Transverse colon (tissue), 4 donors: Measurements from ENCODE around the gene MYOZ2. TPM values are rescaled to one million over a fixed set of nuclear protein-coding genes. Genes with fewer than 3 reads are reported as not detected.
A peak's percentile ranks its signal among the peaks of the same experiment; 100 is the strongest.

Source experiments
- DNase-seq: peaks from one replicate; pipeline ENCODE4 v3.0.0-alpha.2; 2019
- H3K27ac ChIP-seq, 4 donors: fragments of 200-600 bp; sonication (generic); 2 replicates each; pipeline ENCODE4 v1.5.1; 2016 to 2018; ENCODE audit warnings: inconsistent platforms in 4 of 4
- H3K27me3 ChIP-seq: fragments of 200-600 bp; sonication (generic); 2 replicates; pipeline ENCODE4 v1.5.1; 2017; ENCODE audit warnings: inconsistent platforms
- H3K36me3 ChIP-seq, 4 donors: fragments of 200-600 bp; sonication (generic); 2 replicates each; pipeline ENCODE4 v1.5.1; 2017 to 2019; ENCODE audit warnings: inconsistent platforms in 4 of 4
- H3K4me1 ChIP-seq, 4 donors: fragments of 200-600 bp; sonication (generic); 2 replicates each; pipeline ENCODE4 v1.5.1; 2017 to 2020; ENCODE audit warnings: inconsistent platforms in 4 of 4
- H3K4me3 ChIP-seq, 4 donors: fragments of 200-600 bp; sonication (generic); 1 replicate in 1 of 4; 2 replicates in 3 of 4; pipeline versions ENCODE4 v1.5.1 to v1.6.1; 2017 to 2019; ENCODE audit warnings: inconsistent platforms in 4 of 4
- H3K9me3 ChIP-seq, 2 donors: fragments of 200-600 bp; sonication (generic); 2 replicates each; pipeline ENCODE4 v1.5.1; 2017 to 2019; ENCODE audit warnings: inconsistent platforms in 2 of 2
- EP300 ChIP-seq: sonication (generic); formaldehyde crosslinking; IDR thresholded peaks from one replicate; pipeline ENCODE4 v1.6.1; 2017; ENCODE audit warnings: antibody characterized with exemption, low read depth
- POLR2A ChIP-seq: fragments of 450-650 bp; IDR thresholded peaks from one replicate; pipeline ENCODE4 v1.6.1; 2016; ENCODE audit warnings: antibody characterized with exemption, mild to moderate bottlenecking, moderate library complexity
- POLR2AphosphoS5 ChIP-seq, 3 donors: sonication (generic); formaldehyde crosslinking; IDR thresholded peaks; one replicate each; pipeline ENCODE4 v1.6.1; 2016; ENCODE audit warnings: antibody characterized with exemption in 3 of 3
- WGBS, 2 donors: methylation state at CpG; one replicate each; pipeline ENCODE4 v1.1.5; 2018; ENCODE audit warnings: low coverage in 1 of 2; 5-methylcytosine and 5-hydroxymethylcytosine counted together
- in situ Hi-C, 4 donors: fragments of 200-750 bp; cut with MboI; loops; one replicate each; pipeline versions ENCODE4 v1.15.0 to v1.15.1; 2017; ENCODE audit warnings: low sequenced_read_pairs in 3 of 4, low pct_ligation_motif_present in 1 of 4, low pct_unique_long_range_greater_than_20kb in 1 of 4
- intact Hi-C: fragments of 100-400 bp; cut with DNase I; formaldehyde crosslinking; loops from one replicate; pipeline ENCODE4 v1.15.1; 2023; ENCODE audit warnings: low total_unique reads
- total RNA-seq, 4 donors: library from RNA; depleted of rRNA; stranded (reverse); fragments of >200 nt; gene quantifications; one replicate each; pipeline ENCODE4 v1.1.0, GENCODE V29; 2016
- TF ChIP-seq, protein P1 (sequence below), 5 experiments: fragments of 200-600 bp in 3 of 5; fragments of 450-650 bp in 2 of 5; sonication (generic) in 3 of 5; IDR thresholded peaks; 1 replicate in 2 of 5; 2 replicates in 3 of 5; pipeline ENCODE4 v1.5.1; 2016 to 2017; ENCODE audit warnings: antibody characterized with exemption in 5 of 5, inconsistent platforms in 3 of 5, mild to moderate bottlenecking in 2 of 5, moderate library complexity in 1 of 5

The MYOZ2 gene
- total RNA-seq, result under 1 TPM in 2 of 4 donors, not detected in 2; 0.27 to 0.32 TPM

DNA sequence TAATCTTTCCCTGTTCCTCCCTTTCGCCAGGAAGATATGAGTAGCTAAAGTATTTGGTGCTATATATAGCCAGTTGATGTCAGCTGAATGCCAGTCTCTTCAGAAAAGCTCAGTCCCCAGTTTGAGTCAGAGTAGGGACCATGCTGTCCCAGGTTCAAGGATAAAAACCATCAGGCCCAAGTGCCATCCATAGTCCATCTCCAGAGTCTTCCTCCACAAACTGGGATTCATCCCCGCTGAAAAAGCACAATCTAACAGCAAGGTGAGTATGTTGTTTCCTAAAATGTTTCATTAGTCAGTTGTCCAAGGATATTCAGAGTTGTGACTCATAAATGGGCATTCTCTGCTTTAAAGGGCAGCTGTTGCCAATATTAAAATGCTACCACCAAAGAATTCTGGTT, at the start of gene MYOZ2:
TSS of gene MYOZ2 (plus strand) at position 112 of the 401 bp plus-strand sequence. CDS start 694 bp downstream, outside the sequence.
- in situ Hi-C loops, result no loop called here
- Histone ChIP-seq H3K9me3 (no peaks in the 10 kb centered on the region), H3K4me3 (no peak within 1 kb of the TSS), H3K27ac (no peak within 1 kb of the TSS), H3K27me3 (no peaks in the 10 kb centered on the region), H3K4me1 (peaks cover 0 to 14% (median 5%) of the 10 kb centered on the region in 4 donors), H3K36me3 (no peaks in the 10 kb centered on the region)
- 89% methylated on average over 2 of the region's 2 CpGs; no CpG with 5 or more reads in 1 of the 2 donors for WGBS, 2 donors
- intact Hi-C loops, result no loop called here
- TF ChIP-seq POLR2AphosphoS5 (IDR thresholded peaks at IDR 0.05) (no peak), EP300 (no peak), POLR2A (no peak)
- TF ChIP-seq, protein P1, sequence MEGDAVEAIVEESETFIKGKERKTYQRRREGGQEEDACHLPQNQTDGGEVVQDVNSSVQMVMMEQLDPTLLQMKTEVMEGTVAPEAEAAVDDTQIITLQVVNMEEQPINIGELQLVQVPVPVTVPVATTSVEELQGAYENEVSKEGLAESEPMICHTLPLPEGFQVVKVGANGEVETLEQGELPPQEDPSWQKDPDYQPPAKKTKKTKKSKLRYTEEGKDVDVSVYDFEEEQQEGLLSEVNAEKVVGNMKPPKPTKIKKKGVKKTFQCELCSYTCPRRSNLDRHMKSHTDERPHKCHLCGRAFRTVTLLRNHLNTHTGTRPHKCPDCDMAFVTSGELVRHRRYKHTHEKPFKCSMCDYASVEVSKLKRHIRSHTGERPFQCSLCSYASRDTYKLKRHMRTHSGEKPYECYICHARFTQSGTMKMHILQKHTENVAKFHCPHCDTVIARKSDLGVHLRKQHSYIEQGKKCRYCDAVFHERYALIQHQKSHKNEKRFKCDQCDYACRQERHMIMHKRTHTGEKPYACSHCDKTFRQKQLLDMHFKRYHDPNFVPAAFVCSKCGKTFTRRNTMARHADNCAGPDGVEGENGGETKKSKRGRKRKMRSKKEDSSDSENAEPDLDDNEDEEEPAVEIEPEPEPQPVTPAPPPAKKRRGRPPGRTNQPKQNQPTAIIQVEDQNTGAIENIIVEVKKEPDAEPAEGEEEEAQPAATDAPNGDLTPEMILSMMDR (IDR thresholded peaks at IDR 0.05), result no peak
- no peak for DNase-seq

DNA sequence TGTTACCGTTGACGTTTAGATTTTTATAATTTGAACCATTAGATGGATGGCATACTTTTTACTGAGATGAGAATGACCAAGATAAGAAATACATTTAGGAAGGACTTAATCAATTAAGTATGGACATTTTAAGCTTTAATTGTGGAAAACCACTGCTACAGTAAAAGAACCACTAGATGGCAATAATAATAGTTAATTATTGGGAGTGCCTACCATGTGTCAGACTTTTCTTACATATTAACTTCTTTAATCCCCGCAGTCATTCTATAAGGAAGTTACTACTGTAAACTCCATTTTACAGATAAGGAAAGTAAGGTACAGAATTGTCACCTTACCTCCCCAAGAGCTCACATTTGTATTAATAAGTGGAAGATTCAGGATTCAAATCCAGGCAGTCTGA, 48.5 kb upstream of the MYOZ2 start:
- H3K4me1 ChIP-seq, result peaks cover 3 to 9% (median 8%) of the 10 kb centered on the region in 4 donors
- TF ChIP-seq POLR2A (no peak), EP300 (no peak), POLR2AphosphoS5 (IDR thresholded peaks at IDR 0.05) (no peak)
- TF ChIP-seq, protein P1 (IDR thresholded peaks at IDR 0.05), result no peak
- no peaks in the 10 kb centered on the region for H3K36me3 ChIP-seq
- H3K27ac ChIP-seq, result no peak overlapping the region
- no peak overlapping the region for H3K4me3 ChIP-seq
- DNase-seq, result no peak
- in situ Hi-C loops (no loop called here), intact Hi-C loops (no loop called here)
- H3K27me3 ChIP-seq, result no peaks in the 10 kb centered on the region
- WGBS, 2 donors, result 60 to 88% methylated on average over 3 of the region's 3 CpGs
- no peaks in the 10 kb centered on the region for H3K9me3 ChIP-seq

DNA sequence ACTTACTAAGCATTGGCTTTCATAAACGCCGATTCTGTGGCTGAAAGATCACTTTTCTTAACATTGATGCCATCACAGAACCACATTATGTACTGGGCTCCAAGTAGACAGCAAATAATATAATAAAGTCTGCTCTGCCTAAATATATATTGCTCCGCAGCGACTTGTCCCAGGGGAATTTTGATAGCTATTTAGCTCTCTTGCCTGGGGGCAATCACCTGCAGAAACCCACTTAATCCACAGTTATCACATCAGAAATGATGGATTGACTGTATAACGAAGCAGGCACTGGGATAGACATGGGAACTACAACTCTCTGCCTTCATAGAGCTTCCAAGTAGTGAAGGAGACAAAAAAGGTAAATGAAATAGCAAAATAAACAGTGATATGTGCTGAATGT, 48.0 kb upstream of the MYOZ2 start:
- TF ChIP-seq POLR2AphosphoS5 (IDR thresholded peaks at IDR 0.05), result no peak
- no peak for TF ChIP-seq EP300
- TF ChIP-seq, protein P1 (IDR thresholded peaks at IDR 0.05), result no peak
- no peak for TF ChIP-seq POLR2A
- peaks cover 3 to 11% (median 6%) of the 10 kb centered on the region in 4 donors for H3K4me1 ChIP-seq

DNA sequence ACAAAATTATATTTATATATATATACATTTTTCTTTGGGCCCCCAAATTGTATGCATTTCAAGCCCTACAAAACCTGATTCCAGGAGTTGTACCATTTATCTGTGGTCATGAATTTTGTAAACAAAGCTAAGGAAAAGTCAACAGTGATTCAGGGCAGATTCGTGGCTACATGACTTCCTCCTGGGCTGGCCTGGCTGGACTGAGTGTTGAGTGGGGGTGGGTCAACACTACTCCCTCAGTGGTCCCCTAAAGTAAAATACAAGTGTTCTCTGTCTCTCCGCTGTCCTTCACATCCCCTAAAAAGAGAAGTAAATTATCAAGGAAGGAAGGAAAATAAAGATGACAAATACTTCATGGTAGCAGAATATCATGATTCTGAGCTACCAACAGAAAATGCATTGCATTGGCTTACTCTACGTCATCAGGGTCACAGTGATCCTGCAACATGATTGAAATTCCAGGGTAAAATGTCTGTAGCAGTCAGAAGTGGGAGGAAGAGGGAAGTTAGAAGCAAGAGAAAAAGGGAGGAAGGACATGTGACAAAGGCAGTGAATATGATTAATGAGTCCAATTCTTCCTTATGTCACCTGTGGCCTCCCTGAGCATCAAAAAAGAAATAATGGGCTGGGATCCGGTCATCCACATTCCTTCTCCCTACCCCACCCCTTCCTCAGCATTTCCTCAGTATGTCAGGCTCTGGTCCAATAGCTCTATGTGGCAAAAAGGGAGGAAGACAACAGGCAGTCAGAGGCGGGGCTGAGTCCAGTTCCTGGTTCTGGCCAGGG, 42.4 kb upstream of the MYOZ2 start:
- in situ Hi-C loops, result no loop called here
- Histone ChIP-seq H3K4me1 (peaks cover 0 to 27% (median 11%) of the 10 kb centered on the region in 4 donors), H3K9me3 (no peaks in the 10 kb centered on the region), H3K4me3 (no peak overlapping the region), H3K36me3 (no peaks in the 10 kb centered on the region), H3K27me3 (no peaks in the 10 kb centered on the region), H3K27ac (peak overlapping the region; percentile 16 to 32 (median 27))
- intact Hi-C loops, result no loop called here
- 68 to 87% methylated on average over 4 to 5 of the region's 5 CpGs for WGBS, 2 donors
- no peak for DNase-seq
- TF ChIP-seq, protein P1 (IDR thresholded peaks at IDR 0.05), result no peak
- TF ChIP-seq POLR2AphosphoS5 (IDR thresholded peaks at IDR 0.05) (no peak), EP300 (no peak), POLR2A (no peak)

More for the DNA sequence above, 48.0 kb upstream of the MYOZ2 start:
- 77 to 84% methylated on average over 5 of the region's 5 CpGs for WGBS, 2 donors
- DNase-seq, result no peak
- no peaks in the 10 kb centered on the region for H3K9me3 ChIP-seq
- H3K27me3 ChIP-seq, result no peaks in the 10 kb centered on the region
- H3K36me3 ChIP-seq, result no peaks in the 10 kb centered on the region
- H3K4me3 ChIP-seq, result no peak overlapping the region
- no peak overlapping the region for H3K27ac ChIP-seq
- intact Hi-C loops, result no loop called here
- in situ Hi-C loops, result no loop called here
